Fibroblast of the aortic adventitia (primary cell): ENCODE measurements around the gene ZMAT5. TPM values are rescaled to one million over a fixed set of nuclear protein-coding genes. Genes with fewer than 3 reads are reported as not detected.

Experiments
- DNase-seq: peaks from one replicate; pipeline ENCODE4 v3.0.0-alpha.2; 2010; ENCODE audit warnings: low read depth
- H3K4me3 ChIP-seq: 2 replicates; pipeline ENCODE4 v1.5.1; 2011; ENCODE audit warnings: low read depth, mild to moderate bottlenecking, control low read depth, low read length, moderate library complexity
- CTCF ChIP-seq: IDR thresholded peaks from 2 replicates; pipeline ENCODE4 v1.5.1; 2011; ENCODE audit warnings: mild to moderate bottlenecking, low read length, control low read depth, inconsistent platforms; ENCODE audit not compliant: insufficient read depth
- total RNA-seq: library from RNA; depleted of rRNA; stranded (reverse); fragments of >200 nt; gene quantifications from 2 replicates; pipeline ENCODE4 v1.2.3, GENCODE V29; 2012; ENCODE audit warnings: low replicate concordance

The ZMAT5 gene
- total RNA-seq, 1 donor = 17.2 TPM

DNA sequence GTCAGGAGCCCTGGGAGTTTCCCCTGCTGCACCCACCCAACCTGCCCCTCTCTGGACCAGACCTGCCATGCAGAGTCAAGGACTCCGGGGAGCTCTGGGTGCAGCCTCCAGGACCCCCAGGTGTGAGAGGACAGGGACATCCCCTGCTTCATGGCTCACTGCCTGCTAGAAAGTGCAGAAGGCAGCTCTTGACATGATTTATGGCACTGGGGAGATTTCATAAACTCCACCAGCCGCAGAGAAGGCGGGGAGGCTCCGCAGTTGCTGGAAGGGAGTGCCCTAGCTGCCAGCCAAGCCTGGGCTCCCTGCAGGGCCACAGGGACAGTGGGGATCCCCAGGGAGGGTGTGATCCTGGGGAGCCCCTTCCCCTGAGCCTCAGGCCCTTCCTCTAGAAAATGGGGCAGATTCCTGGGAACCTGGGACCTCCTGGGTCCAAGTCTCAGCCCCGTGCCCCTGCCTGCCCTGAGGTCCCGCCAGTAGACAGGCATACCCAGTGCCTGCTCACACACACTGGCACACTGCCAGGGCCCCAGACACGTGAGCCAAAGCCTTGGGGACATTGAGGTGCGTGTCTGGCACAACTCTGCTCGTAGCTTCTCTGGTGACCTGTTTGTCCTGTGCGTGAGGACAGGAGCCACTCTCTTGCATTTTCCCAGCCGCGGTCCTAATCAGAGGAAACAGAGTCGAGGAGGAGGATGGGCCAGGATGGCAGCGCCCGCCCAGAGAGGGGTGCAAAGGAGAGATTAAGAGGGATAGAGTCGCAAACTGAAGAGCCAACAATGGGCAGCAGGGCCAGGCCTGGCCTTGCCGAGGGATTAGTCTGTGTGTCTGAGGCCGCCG is 33.2 kb downstream of the ZMAT5 start:
- TF ChIP-seq CTCF = no peak
- DNase-seq = no peak
- H3K4me3 ChIP-seq = no peak overlapping the region

DNA sequence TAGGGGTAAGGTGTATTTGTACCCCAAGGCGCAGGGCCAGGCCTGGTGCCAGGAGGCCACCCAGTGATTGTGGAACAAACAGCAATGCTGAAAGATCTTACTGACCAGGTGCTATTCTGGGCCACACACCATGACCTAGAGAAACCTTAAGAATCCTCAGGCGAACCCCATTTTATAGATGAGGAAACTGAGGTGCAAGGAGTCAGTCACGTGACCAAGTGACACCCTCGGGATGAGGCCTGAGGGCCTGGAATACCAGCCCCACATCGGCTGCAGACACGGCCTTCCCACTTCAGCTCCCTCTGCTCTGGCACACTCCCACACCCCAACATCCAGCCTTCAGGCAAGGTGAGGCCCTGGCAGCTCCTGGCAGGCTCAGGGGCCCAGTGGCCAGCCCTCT is 33.9 kb downstream of the ZMAT5 start:
- H3K4me3 ChIP-seq = no peak overlapping the region
- no peak for TF ChIP-seq CTCF
- DNase-seq = no peak

DNA sequence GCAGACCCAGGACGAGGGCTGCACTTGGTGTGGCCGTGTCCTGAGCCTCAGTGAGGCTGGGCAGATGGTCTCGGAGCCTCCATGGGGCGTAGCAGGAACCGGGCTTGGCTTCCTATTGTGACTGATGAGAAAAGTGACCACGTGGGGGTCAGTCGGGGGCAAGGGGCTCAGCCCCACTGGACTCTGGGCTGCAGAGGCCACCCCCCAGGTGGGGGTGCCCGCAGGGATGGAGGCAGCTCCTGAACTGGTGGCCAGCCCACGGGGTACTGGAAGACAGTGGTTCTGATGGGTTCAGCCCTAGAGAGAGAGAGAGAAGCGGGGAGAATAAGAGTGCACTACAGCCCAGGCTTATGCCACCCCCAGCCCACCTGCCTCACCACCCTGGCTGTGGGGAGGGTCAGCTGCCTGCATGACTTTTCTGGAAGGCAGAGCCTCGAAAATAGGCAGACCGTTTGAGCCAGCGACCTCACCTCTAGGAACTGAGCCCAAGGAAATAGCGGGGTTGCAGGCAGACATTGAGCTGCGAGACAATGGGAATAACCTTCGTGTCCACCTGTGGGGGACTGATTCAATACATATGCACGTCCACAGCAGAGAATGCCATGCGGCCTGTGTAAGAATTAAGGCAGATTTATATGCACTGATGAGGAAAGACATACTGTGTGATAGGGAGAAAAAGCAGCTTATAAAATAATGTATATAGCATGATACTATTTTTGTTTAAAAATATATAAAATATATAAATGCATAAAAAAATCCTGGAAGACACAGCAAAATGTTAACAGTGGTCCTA is 35.6 kb downstream of the ZMAT5 start:
- TF ChIP-seq CTCF = no peak
- H3K4me3 ChIP-seq = no peak overlapping the region
- no peak for DNase-seq

- no peak overlapping the region for H3K4me3 ChIP-seq
- no peak for DNase-seq
- TF ChIP-seq CTCF = no peak
Measured at GRCh38 chr22:29729161-29729560, 37.6 kb downstream of the ZMAT5 start.

DNA sequence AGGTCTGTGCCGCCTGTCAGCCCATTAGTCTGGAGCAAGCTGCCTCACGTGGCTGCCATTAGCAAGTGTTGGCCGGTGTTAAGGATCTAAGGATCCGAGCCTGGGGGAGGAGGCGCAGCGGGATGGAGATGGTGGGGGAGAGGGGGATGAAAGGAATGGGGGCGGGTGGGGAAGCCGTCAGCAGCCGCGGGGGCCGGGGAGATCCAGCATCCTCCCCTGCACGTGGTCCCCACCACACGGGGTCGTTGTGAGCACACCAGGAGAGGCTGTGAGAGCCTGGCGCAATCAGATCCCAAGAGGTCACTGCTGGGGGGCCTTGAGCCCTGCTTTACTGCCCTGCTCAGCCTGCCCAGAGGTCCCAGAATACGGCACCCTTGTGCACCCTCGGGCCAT is 39.7 kb downstream of the ZMAT5 start:
- no peak overlapping the region for H3K4me3 ChIP-seq
- TF ChIP-seq CTCF = peak; percentile 36
- DNase-seq = peak; percentile 35

GRCh38 chr22:29726512-29727130 is 40.2 kb downstream of the ZMAT5 start:
- H3K4me3 ChIP-seq = no peak overlapping the region
- DNase-seq = no peak
- no peak for TF ChIP-seq CTCF
